HG02623 (cell line): ENCODE results near the gene CD33.

Source experiments
- ATAC-seq: cut with Tn5 transposase; IDR thresholded peaks from one replicate; pipeline ENCODE4 v1.9.1; 2021; ENCODE audit warnings: moderate library complexity; ENCODE audit not compliant: unreplicated experiment

CD33 gene

GRCh38 chr19:51258165-51259160 is 33.6 kb downstream of the CD33 start:
- ATAC-seq = no peak

- no peak for ATAC-seq
Measured at GRCh38 chr19:51259348-51260245, 34.7 kb downstream of the CD33 start.

GRCh38 chr19:51263808-51264207 is 38.9 kb downstream of the CD33 start:
- ATAC-seq = no peak

- no peak for ATAC-seq
Measured at GRCh38 chr19:51271067-51271466, 46.2 kb downstream of the CD33 start.

- no peak for ATAC-seq
Measured at GRCh38 chr19:51272183-51272810, 47.4 kb downstream of the CD33 start.

GRCh38 chr19:51274049-51274770 is 49.3 kb downstream of the CD33 start:
- no peak for ATAC-seq

GRCh38 chr19:51277112-51277511 is 52.2 kb downstream of the CD33 start:
- no peak for ATAC-seq

GRCh38 chr19:51282335-51282734 is 57.5 kb downstream of the CD33 start:
- no peak for ATAC-seq

GRCh38 chr19:51285682-51286081 is 60.8 kb downstream of the CD33 start:
- no peak for ATAC-seq
